Fibroblast of gingiva (primary cell): ENCODE data around the gene PEAK1.

Experiments
- DNase-seq: peaks from one replicate; pipeline ENCODE4 v3.0.0-alpha.2; 2011; ENCODE audit warnings: low read depth

PEAK1 gene

GRCh38 chr15:77058468-77058867 is 361.4 kb downstream of the PEAK1 start:
- no peak for DNase-seq

GRCh38 chr15:77057685-77058084 is 362.2 kb downstream of the PEAK1 start:
- DNase-seq: no peak

- DNase-seq: peak; percentile 26
Observed at GRCh38 chr15:77057072-77057471, 362.8 kb downstream of the PEAK1 start.

GRCh38 chr15:77053709-77054108 is 366.2 kb downstream of the PEAK1 start:
- DNase-seq: no peak

GRCh38 chr15:77052556-77052955 is 367.3 kb downstream of the PEAK1 start:
- no peak for DNase-seq
